K562 (cell line): ENCODE results near the gene ANKS1B.

Experiments used
- ATF2 ChIP-seq: sonication (generic); formaldehyde crosslinking; IDR thresholded peaks from 2 replicates; pipeline ENCODE4 v1.8.1; 2022; ENCODE audit warnings: missing genetic modification reagents
- CHD7 ChIP-seq: fragments of 200-600 bp; sonication (generic); IDR thresholded peaks from one replicate; pipeline ENCODE4 v1.6.1; 2012; ENCODE audit warnings: mild to moderate bottlenecking, low read depth, low read length, inconsistent platforms
- CTCF ChIP-seq, 3 experiments: IDR thresholded peaks in 2 of 3; conservative IDR thresholded peaks in 1 of 3; 2 replicates each; pipeline ENCODE4 v1.5.1; 2011 to 2012; ENCODE audit warnings: low read length in 3 of 3, mild to moderate bottlenecking in 3 of 3, control low read depth in 2 of 3, improper control_type of control experiment in 1 of 3, inconsistent platforms in 1 of 3, low read depth in 1 of 3, mixed read lengths in 1 of 3, moderate library complexity in 1 of 3; ENCODE audit not compliant: insufficient read depth in 2 of 3
- ELF1 ChIP-seq: fragments of 200-800 bp; sonication (Bioruptor generic); IDR thresholded peaks from 2 replicates; pipeline ENCODE4 v1.6.1; 2016; ENCODE audit warnings: missing genetic modification characterization, missing compliant biosample characterization
- EZH2 ChIP-seq: IDR thresholded peaks from 2 replicates; pipeline ENCODE4 v1.6.1; 2012; ENCODE audit warnings: low read depth, mild to moderate bottlenecking, inconsistent platforms, low read length, borderline replicate concordance
- FOXA1 ChIP-seq: fragments of 450-650 bp; IDR thresholded peaks from 2 replicates; pipeline ENCODE4 v1.6.1; 2016; ENCODE audit warnings: mild to moderate bottlenecking, borderline replicate concordance
- FOXM1 ChIP-seq, 2 experiments: fragments of 450-650 bp in 1 of 2; sonication (generic) in 1 of 2; formaldehyde crosslinking in 1 of 2; IDR thresholded peaks; 2 replicates each; pipeline versions ENCODE4 v1.6.1 to v1.9.0; 2017 to 2022; ENCODE audit warnings: low read depth in 2 of 2, mild to moderate bottlenecking in 2 of 2, missing genetic modification reagents in 1 of 2, moderate library complexity in 1 of 2
- MAFK ChIP-seq: IDR thresholded peaks from 2 replicates; pipeline ENCODE4 v1.6.1; 2011; ENCODE audit warnings: low read length, improper control_type of control experiment
- POLR2A ChIP-seq: fragments of 450-650 bp; conservative IDR thresholded peaks from 2 replicates; pipeline ENCODE4 v1.6.1; 2016

GRCh38 chr12:98686603-98687002 is 1298.1 kb downstream of the ANKS1B start:
- TF ChIP-seq ATF2 (CRISPR knock-in tag) (no peak), MAFK (no peak), POLR2A (no peak), FOXM1 (IDR thresholded peaks at IDR 0.05; ENCODE audit: low read depth) (no peak), FOXM1 (CRISPR knock-in tag; IDR thresholded peaks at IDR 0.05; ENCODE audit: low read depth) (no peak), EZH2 (no peak), FOXA1 (no peak), CTCF (IDR thresholded peaks at IDR 0.05 in 2 of 3, conservative IDR thresholded peaks at IDR 0.05 in 1 of 3; ENCODE audit: insufficient read depth in 2 of 3, low read depth in 1 of 3, low read length in 3 of 3) (no peak), ELF1 (tag) (no peak), CHD7 (no peak)
